ENCODE measurements around the gene GLIS1. TPM values are rescaled to one million over a fixed set of nuclear protein-coding genes. Genes with fewer than 3 reads are reported as not detected.

GLIS1 gene
- total RNA-seq, 2 donors from 2014 or later: not detected

DNA sequence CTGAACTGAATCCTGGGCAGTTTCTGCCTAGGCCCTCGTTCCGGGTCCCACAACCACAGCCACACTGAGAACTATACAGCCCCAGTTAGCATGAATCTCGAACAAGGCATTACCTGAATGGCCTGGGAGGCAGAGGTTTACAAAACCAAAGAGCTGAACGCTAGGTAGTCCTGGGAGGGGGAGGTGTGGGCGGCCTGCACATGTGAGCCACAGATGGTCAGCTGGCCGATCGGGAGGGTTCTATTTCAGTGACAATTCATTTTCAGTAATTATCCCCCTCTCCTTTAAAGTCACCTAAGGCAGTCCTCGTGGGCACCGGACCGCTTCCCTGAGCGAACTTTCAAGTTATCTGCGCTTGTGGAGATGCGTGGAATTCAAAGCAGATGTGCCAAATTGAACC lies 111.9 kb downstream of the GLIS1 start:
- H3K27ac Mint-ChIP-seq: no peak overlapping the region
- peaks cover 0 to 7% of the 10 kb centered on the region in 2 donors for H3K27me3 Mint-ChIP-seq
- H3K4me1 Mint-ChIP-seq (ENCODE audit: low read depth in 2 of 2): no peaks in the 10 kb centered on the region
- no peak for DNase-seq (ENCODE audit: low spot score)
- no peak overlapping the region for H3K4me3 Mint-ChIP-seq
- ATAC-seq: no peak
- no peaks in the 10 kb centered on the region for H3K9me3 Mint-ChIP-seq
- no peaks in the 10 kb centered on the region for H3K36me3 Mint-ChIP-seq

DNA sequence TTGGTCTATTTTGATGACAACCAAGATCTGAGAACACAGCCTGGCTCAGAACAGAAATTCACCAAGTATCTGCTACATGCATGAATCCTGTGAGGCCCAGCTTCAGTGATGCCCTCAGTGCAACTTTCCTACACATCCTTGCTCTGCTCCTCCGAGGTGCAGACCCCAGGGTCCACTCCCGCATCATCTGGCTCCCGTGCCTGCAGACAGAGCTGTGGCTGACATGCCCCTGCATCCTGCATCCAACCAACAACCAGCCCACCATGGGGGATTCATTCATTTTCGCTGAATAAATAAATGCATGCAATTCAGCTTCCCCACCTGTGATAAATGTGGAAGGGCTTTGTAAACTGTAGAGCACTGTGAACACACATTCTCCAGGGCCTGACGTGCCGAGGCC lies 112.3 kb downstream of the GLIS1 start:
- H3K27ac Mint-ChIP-seq: no peak overlapping the region
- ATAC-seq (no peak), DNase-seq (ENCODE audit: low spot score) (no peak)
- peaks cover 0 to 7% of the 10 kb centered on the region in 2 donors for H3K27me3 Mint-ChIP-seq
- no peaks in the 10 kb centered on the region for H3K4me1 Mint-ChIP-seq (ENCODE audit: low read depth in 2 of 2)
- no peaks in the 10 kb centered on the region for H3K36me3 Mint-ChIP-seq
- no peaks in the 10 kb centered on the region for H3K9me3 Mint-ChIP-seq
- no peak overlapping the region for H3K4me3 Mint-ChIP-seq

DNA sequence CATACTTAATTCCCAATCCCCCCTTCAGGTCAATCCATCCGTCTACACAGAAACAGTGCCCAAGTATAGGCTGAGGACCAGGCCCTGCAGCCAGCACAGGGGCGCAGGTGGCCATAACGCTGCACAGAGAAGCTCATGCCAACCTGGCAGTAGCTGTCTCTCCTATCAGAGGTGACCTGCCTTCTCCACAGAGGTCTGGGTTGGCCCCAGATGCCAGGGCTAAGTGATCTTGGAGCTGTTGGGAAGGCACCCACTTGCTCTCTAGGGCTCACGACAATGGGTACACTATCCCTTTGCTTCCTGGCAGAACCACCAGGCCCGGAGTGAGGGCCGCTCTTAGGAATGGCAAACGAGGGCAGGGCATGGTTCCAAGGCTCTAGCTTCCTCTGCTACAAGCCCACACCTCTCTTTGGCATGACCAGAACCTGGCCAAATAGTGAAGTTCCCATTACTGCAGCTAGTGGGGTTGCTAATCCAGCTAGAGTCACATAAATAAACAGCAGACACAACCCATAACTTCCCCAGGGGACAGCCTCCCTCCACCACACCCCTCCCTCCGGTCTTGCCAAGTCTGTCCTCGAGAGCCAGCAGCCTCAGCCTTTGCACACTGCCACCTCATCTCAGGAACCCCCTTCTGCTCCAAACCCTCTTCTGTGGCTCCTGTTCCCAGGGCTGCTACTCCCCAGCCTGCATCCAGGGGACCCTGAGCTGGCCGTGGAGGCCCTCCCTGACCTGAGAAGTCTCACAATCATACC lies 113.0 kb downstream of the GLIS1 start:
- no peak for ATAC-seq
- Mint-ChIP-seq H3K36me3 (no peaks in the 10 kb centered on the region), H3K4me3 (no peak overlapping the region), H3K9me3 (no peaks in the 10 kb centered on the region), H3K4me1 (ENCODE audit: low read depth in 2 of 2) (no peaks in the 10 kb centered on the region), H3K27ac (no peak overlapping the region), H3K27me3 (peaks cover 0 to 7% of the 10 kb centered on the region in 2 donors)
- no peak for DNase-seq (ENCODE audit: low spot score)

DNA sequence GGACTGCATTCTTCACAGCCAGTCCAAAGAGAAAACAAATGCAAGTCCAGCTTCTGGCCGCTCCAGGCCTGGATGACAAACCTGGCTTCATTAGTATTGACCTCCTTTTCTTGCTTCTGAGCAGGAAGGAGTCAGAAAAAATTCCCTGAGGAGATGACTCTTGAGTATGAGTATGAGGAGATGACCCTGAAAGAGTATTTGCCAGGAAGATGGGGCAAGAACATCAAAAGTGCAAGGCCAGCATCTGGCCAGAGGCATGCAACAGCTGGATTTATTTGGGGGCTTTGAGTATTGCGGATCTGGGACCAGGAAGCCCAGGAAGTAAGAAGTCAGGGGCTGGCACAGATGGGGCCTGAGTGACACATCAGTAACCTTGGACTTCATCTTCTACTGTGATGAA lies 113.9 kb downstream of the GLIS1 start:
- H3K36me3 Mint-ChIP-seq: no peaks in the 10 kb centered on the region
- H3K9me3 Mint-ChIP-seq: no peaks in the 10 kb centered on the region
- DNase-seq (ENCODE audit: low spot score): no peak
- ATAC-seq: no peak
- H3K27ac Mint-ChIP-seq: no peak overlapping the region
- no peak overlapping the region for H3K4me3 Mint-ChIP-seq
- H3K27me3 Mint-ChIP-seq: peaks cover 0 to 7% of the 10 kb centered on the region in 2 donors
- H3K4me1 Mint-ChIP-seq (ENCODE audit: low read depth in 2 of 2): no peaks in the 10 kb centered on the region

DNA sequence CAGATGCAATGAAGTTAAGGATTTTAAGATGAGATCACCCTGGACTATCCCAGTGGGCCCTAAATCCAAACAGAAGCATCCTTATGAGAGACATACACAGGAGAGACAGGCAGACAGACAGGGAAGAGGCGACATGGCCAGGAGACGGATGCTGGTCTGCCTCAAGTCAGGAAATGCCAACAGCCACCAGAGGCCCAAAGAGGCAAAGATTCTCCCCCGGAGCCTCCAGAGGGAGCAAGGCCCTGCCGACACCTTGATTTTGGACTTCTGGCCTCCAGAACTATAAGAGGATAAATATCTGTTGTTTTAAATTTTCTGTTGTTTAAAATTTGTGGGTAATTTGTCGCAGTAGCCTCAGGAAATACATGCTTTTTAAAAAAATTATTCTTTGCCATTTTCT lies 116.4 kb downstream of the GLIS1 start:
- H3K36me3 Mint-ChIP-seq: no peaks in the 10 kb centered on the region
- ATAC-seq (no peak), DNase-seq (ENCODE audit: low spot score) (no peak)
- no peaks in the 10 kb centered on the region for H3K9me3 Mint-ChIP-seq
- H3K4me1 Mint-ChIP-seq (ENCODE audit: low read depth in 2 of 2): no peaks in the 10 kb centered on the region
- H3K4me3 Mint-ChIP-seq: no peak overlapping the region
- peaks cover 0 to 4% of the 10 kb centered on the region in 2 donors for H3K27me3 Mint-ChIP-seq
- H3K27ac Mint-ChIP-seq: no peak overlapping the region

DNA sequence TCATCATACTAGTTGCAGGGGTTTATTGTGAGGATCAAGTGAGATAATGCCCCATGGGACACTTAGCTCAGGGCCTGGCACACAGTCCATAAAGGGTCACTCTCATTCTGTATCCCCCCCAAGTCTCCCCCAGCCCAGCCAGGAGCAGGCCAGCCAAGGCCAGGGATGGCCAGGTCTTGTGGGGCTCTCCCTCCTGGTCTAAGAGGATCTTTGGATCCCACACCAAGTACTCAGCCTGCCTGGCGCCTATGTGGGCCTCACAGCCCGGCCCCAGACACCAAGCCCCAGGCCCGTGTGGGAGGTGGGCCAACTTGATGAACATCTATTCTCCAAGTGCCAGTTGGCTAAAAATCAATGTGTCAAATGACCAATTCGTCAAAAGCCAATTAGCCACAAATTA lies 117.8 kb downstream of the GLIS1 start:
- Mint-ChIP-seq H3K4me1 (ENCODE audit: low read depth in 2 of 2) (no peaks in the 10 kb centered on the region), H3K4me3 (no peak overlapping the region), H3K9me3 (no peaks in the 10 kb centered on the region), H3K36me3 (no peaks in the 10 kb centered on the region), H3K27me3 (peaks cover 0 to 4% of the 10 kb centered on the region in 2 donors), H3K27ac (no peak overlapping the region)
- no peak for DNase-seq (ENCODE audit: low spot score)
- no peak for ATAC-seq

DNA sequence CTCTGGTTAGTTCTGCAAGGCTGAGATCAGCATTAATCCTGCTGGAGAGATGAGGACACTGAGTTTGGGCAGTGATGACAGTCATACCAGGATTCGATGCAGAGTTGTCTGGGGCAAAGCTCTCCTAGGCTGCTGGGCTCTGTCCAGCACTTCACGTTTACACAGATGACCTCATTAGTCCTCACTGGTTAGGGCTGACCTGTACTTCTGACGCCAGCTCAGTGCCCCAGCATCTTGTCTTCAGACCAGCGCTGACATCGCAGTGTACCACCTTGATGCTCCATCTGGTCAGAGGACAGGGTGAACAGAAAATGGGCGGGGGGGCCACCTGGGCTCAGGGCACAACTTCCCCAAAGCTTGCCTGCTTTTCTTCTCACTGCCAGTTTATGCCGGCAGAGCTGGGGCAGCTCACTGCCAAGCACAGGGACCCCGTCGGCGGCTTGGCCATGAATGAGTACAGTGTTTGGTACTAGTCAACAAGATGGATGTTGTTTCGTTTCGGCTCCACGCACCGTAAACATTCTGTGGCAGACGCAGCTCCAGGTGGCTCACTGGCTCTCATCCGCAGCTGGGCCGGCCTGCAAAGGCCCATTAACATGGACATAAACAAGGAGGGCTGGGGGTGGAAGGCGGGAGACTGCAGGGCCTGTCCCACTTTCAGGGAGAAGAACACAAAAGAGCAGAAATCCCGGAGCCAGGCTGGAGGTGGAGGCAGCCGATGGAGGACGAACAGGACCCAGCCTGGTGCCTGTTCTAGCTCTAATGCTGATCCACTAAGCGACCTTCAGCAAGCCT lies 118.7 kb downstream of the GLIS1 start:
- no peak overlapping the region for H3K4me3 Mint-ChIP-seq
- DNase-seq (ENCODE audit: low spot score) (no peak), ATAC-seq (peak in 1 of 2 donors; percentile 30)
- H3K36me3 Mint-ChIP-seq: no peaks in the 10 kb centered on the region
- H3K4me1 Mint-ChIP-seq (ENCODE audit: low read depth in 2 of 2): no peaks in the 10 kb centered on the region
- no peak overlapping the region for H3K27ac Mint-ChIP-seq
- H3K9me3 Mint-ChIP-seq: no peaks in the 10 kb centered on the region
- peaks cover 0 to 4% of the 10 kb centered on the region in 2 donors for H3K27me3 Mint-ChIP-seq

DNA sequence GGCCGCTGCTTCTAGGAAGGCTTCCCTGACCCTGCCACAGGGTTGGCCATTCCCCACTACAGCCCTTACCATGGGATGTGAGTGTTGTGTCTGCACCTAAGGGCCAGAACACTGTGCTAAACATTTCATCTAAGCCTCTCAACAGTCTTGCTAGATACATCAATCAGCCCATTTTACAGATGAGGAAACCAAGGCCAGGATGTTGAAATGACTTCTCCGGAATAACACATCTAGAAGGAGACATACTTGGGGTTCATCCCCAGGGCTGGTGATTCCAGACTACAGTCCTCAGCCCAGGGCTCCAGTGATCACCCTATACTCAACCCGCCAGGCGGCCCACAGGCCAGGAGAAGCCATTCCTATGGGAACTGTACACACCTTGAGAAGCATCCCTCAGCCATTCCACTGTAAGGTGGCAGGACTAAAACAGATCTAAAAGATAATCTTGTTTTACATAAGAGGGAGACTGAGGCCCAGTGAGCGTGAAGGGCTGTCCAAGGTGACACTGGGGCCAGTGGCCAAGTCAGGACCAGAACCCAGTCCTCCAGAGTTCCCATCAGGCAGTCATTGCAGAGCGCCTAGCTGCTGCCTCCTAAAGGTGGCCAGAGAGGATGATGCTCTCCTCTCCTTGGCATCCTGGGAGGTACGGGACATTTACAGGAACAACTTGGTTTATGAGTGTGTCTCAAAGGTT lies 119.5 kb downstream of the GLIS1 start:
- Mint-ChIP-seq H3K36me3 (no peaks in the 10 kb centered on the region), H3K27me3 (peaks cover 4 to 7% of the 10 kb centered on the region in 2 donors), H3K4me3 (no peak overlapping the region), H3K9me3 (no peaks in the 10 kb centered on the region), H3K4me1 (ENCODE audit: low read depth in 2 of 2) (no peaks in the 10 kb centered on the region), H3K27ac (no peak overlapping the region)
- ATAC-seq: no peak
- no peak for DNase-seq (ENCODE audit: low spot score)

DNA sequence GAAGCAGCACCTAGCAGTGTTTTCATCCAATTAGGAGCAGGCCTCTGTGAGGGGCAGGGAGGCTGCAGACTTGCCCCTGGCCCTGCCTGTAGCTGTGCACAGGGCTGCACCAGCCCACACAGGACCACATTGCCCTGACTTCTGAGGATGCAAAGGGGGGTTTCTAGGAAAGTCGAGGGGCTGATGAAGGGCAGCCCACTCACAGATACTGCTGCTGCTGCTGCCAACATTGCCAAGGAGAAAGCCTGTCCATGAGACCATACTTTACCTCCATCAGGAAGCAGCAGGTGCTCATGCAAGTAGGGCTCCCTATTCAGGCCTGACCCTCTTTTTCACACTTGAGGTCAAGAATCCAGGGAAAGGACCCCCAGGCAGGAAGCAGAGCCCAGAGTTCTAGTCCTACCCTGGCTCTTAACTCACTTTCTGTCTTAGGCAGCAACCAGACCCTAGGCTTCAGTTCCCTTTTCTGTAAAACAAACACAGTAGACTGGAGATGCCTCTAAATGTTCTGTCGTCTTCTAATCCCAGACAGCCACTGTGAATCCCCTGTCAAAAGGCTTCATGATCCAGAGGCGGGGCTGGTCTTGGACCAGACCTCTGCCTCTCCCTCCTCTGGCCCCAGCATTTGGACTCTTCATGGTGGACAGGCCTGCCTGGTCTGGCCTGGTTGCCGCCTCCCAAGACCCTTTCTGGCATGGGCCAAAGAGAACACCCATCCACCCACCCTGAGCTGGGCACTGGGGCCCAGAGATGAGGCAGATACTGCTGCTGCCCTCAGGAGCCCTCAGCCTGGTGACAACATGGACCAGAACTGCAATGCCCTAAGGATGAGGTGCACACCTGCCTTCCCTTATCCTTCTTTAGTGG lies 120.2 kb downstream of the GLIS1 start:
- Mint-ChIP-seq H3K27ac (no peak overlapping the region), H3K27me3 (peaks cover 6 to 7% of the 10 kb centered on the region in 2 donors), H3K4me1 (ENCODE audit: low read depth in 2 of 2) (no peaks in the 10 kb centered on the region), H3K9me3 (no peaks in the 10 kb centered on the region), H3K36me3 (no peaks in the 10 kb centered on the region), H3K4me3 (no peak overlapping the region)
- DNase-seq (ENCODE audit: low spot score): no peak
- peak in 1 of 2 donors; percentile 24 for ATAC-seq

DNA sequence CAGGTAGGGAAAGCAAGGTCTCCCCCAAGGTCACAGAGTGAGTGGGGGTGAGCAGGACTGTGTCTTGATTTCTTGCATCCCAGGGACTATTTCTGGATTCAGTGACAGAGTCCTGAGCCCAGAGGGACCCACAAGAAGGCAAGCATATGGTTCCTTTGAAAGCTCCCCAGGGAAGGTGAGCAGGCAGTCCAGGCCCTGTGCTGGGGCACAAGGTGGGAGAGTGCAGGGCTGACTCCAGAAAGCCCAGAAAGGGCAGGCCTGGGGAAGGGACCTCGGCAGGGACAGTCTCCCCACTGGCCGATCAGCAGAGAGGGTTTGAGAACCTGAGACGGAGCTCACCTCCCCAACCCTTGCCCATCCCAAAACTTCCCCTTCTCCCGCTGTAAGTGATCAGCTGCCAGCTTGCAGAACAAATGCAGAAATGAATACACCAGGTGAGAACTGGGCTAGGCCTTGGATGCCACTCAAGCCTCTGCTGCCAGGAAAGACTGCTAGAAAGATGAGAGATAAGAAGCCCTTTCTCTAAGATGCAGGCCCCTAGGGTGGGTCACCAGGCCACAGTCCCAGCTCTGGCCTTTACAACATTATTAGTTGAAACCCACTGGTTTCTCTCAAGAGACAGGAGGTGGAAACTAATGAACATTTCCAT lies 121.0 kb downstream of the GLIS1 start:
- H3K27ac Mint-ChIP-seq: no peak overlapping the region
- DNase-seq (ENCODE audit: low spot score) (no peak), ATAC-seq (no peak)
- peaks cover 6 to 7% of the 10 kb centered on the region in 2 donors for H3K27me3 Mint-ChIP-seq
- H3K36me3 Mint-ChIP-seq: no peaks in the 10 kb centered on the region
- H3K9me3 Mint-ChIP-seq: no peaks in the 10 kb centered on the region
- H3K4me3 Mint-ChIP-seq: no peak overlapping the region
- no peaks in the 10 kb centered on the region for H3K4me1 Mint-ChIP-seq (ENCODE audit: low read depth in 2 of 2)

DNA sequence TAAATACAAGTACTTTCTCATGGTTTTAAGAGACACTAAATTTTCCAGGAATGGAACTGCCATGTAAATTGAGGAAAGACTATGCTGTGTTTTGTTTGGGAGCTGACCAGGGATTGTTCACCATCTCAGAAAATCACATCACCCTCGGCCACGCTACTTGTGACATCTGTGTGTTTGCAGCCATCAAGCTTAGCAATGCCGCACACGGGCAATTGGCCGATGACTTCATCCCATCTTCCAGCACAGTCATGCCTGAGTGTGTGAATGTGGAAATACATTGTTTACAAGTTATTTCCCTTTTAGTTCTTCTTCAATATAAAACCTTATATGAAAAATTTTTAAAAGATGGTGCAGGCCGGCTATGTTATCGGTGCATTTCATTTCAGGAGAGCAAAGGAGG lies 121.6 kb downstream of the GLIS1 start:
- Mint-ChIP-seq H3K9me3 (peaks cover 2% of the 10 kb centered on the region), H3K4me1 (ENCODE audit: low read depth in 2 of 2) (no peaks in the 10 kb centered on the region), H3K27ac (no peak overlapping the region), H3K4me3 (no peak overlapping the region), H3K36me3 (peaks cover 4% of the 10 kb centered on the region), H3K27me3 (peaks cover 6 to 8% of the 10 kb centered on the region in 2 donors)
- no peak for ATAC-seq
- DNase-seq (ENCODE audit: low spot score): no peak

DNA sequence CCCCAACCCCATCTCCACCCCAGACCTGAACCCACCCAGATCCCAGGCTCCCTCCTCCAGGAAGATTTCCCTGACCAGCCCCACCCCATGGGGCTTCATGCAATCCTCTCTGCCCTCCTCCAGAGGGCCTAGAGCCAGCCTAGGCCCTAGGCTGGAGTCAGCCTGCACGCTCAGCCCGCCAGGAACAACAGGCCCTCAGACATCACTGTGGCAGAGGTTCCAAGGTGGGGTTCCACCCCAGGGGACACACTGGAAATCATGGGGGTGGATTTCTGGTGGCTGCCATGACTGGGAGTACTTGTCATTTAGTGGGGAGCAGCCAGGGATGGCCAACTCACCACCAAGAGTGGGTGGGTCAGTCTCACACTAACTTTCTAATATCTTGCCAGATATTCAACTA lies 122.0 kb downstream of the GLIS1 start:
- no peak for DNase-seq (ENCODE audit: low spot score)
- no peak overlapping the region for H3K27ac Mint-ChIP-seq
- H3K36me3 Mint-ChIP-seq: peaks cover 4% of the 10 kb centered on the region
- H3K4me3 Mint-ChIP-seq: no peak overlapping the region
- peaks cover 6% of the 10 kb centered on the region in 2 donors for H3K27me3 Mint-ChIP-seq
- ATAC-seq: no peak
- peaks cover 2% of the 10 kb centered on the region for H3K9me3 Mint-ChIP-seq
- H3K4me1 Mint-ChIP-seq (ENCODE audit: low read depth in 2 of 2): no peaks in the 10 kb centered on the region

DNA sequence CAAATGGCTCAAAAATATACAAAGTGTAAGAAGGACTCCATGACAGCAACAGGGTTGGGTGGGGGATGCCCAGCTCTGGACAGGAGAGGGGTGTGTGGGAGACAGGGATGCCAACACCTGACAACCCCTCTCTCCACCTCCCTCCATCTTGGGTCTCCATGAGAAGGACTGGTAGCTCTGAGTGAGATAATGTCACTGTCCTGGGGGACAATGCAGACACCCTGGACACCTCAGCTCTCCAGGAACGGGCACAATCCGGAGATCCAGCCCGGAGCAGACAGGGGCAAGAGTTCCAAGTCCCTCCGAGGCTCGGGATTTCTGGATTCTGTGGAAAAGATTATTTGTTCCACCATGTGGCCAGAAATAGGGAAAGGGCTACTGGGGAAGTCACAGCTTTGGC lies 122.5 kb downstream of the GLIS1 start:
- H3K27me3 Mint-ChIP-seq: peaks cover 6 to 9% of the 10 kb centered on the region in 2 donors
- no peak overlapping the region for H3K4me3 Mint-ChIP-seq
- no peaks in the 10 kb centered on the region for H3K4me1 Mint-ChIP-seq (ENCODE audit: low read depth in 2 of 2)
- H3K36me3 Mint-ChIP-seq: peaks cover 9% of the 10 kb centered on the region
- no peak for DNase-seq (ENCODE audit: low spot score)
- H3K9me3 Mint-ChIP-seq: peaks cover 2% of the 10 kb centered on the region
- H3K27ac Mint-ChIP-seq: no peak overlapping the region
- no peak for ATAC-seq

Data from natural killer cell treated with Interleukin-12 subunit alpha and Interleukin-12 subunit beta and Interleukin-15 and Interleukin-18, amount 100 ng/mL, for 72 hours (primary cell).